ENCODE data around the gene TBC1D22A.

The TBC1D22A gene

GRCh38 chr22:46752988-46753310 is 9.5 kb upstream of the TBC1D22A start:
- in situ Hi-C loops (cut with HindIII; ENCODE audit: low sequenced_read_pairs) = no loop called here

GRCh38 chr22:46753360-46753759 is 9.1 kb upstream of the TBC1D22A start:
- in situ Hi-C loops (cut with HindIII; ENCODE audit: low sequenced_read_pairs) = no loop called here

- in situ Hi-C loops (cut with HindIII; ENCODE audit: low sequenced_read_pairs) = no loop called here
These were observed 8.7 kb upstream of the TBC1D22A start for GRCh38 chr22:46753761-46754109.

GRCh38 chr22:46754110-46754799 is 8.2 kb upstream of the TBC1D22A start:
- in situ Hi-C loops (cut with HindIII; ENCODE audit: low sequenced_read_pairs) = no loop called here

GRCh38 chr22:46754826-46755225 is 7.6 kb upstream of the TBC1D22A start:
- in situ Hi-C loops (cut with HindIII; ENCODE audit: low sequenced_read_pairs) = no loop called here

GRCh38 chr22:46755525-46755924 is 6.9 kb upstream of the TBC1D22A start:
- in situ Hi-C loops (cut with HindIII; ENCODE audit: low sequenced_read_pairs) = no loop called here

- in situ Hi-C loops (cut with HindIII; ENCODE audit: low sequenced_read_pairs) = no loop called here
These were observed 6.4 kb upstream of the TBC1D22A start for GRCh38 chr22:46756097-46756496.

GRCh38 chr22:46757104-46757503 is 5.3 kb upstream of the TBC1D22A start:
- in situ Hi-C loops (cut with HindIII; ENCODE audit: low sequenced_read_pairs) = no loop called here

GRCh38 chr22:46758121-46758520 is 4.3 kb upstream of the TBC1D22A start:
- in situ Hi-C loops (cut with HindIII; ENCODE audit: low sequenced_read_pairs) = no loop called here

- in situ Hi-C loops (cut with HindIII; ENCODE audit: low sequenced_read_pairs) = no loop called here
These were observed 3.6 kb upstream of the TBC1D22A start for GRCh38 chr22:46758867-46759290.

GRCh38 chr22:46761017-46761416 is 1.4 kb upstream of the TBC1D22A start:
- in situ Hi-C loops (cut with HindIII; ENCODE audit: low sequenced_read_pairs) = no loop called here

GRCh38 chr22:46761539-46762237 is 762 bp upstream of the TBC1D22A start:
- in situ Hi-C loops (cut with HindIII; ENCODE audit: low sequenced_read_pairs) = no loop called here

- in situ Hi-C loops (cut with HindIII; ENCODE audit: low sequenced_read_pairs) = no loop called here
These were observed 728 bp downstream of the TBC1D22A start for GRCh38 chr22:46763051-46763705.

- in situ Hi-C loops (cut with HindIII; ENCODE audit: low sequenced_read_pairs) = no loop called here
These were observed 1.8 kb downstream of the TBC1D22A start for GRCh38 chr22:46764140-46764680.

- in situ Hi-C loops (cut with HindIII; ENCODE audit: low sequenced_read_pairs) = no loop called here
These were observed 2.5 kb downstream of the TBC1D22A start for GRCh38 chr22:46764779-46765485.

GRCh38 chr22:46766611-46767010 is 4.2 kb downstream of the TBC1D22A start:
- in situ Hi-C loops (cut with HindIII; ENCODE audit: low sequenced_read_pairs) = no loop called here

- in situ Hi-C loops (cut with HindIII; ENCODE audit: low sequenced_read_pairs) = no loop called here
These were observed 5.0 kb downstream of the TBC1D22A start for GRCh38 chr22:46767249-46767985.

GRCh38 chr22:46769191-46769675 is 6.8 kb downstream of the TBC1D22A start:
- in situ Hi-C loops (cut with HindIII; ENCODE audit: low sequenced_read_pairs) = no loop called here

GRCh38 chr22:46769706-46770105 is 7.3 kb downstream of the TBC1D22A start:
- in situ Hi-C loops (cut with HindIII; ENCODE audit: low sequenced_read_pairs) = no loop called here

GRCh38 chr22:46770151-46770641 is 7.7 kb downstream of the TBC1D22A start:
- in situ Hi-C loops (cut with HindIII; ENCODE audit: low sequenced_read_pairs) = no loop called here
